GM13976 (cell line): Measurements from ENCODE around the gene RYR3.

Experiments
- DNase-seq: peaks from one replicate; pipeline ENCODE4 v3.0.0; 2012; ENCODE audit warnings: low spot score
- in situ Hi-C: fragments of 300-500 bp; cut with MboI; formaldehyde crosslinking; loops from one replicate; pipeline ENCODE4 v1.12.0; 2022; ENCODE audit warnings: low sequenced_read_pairs, mixed read lengths, inconsistent platforms; ENCODE audit not compliant: unreplicated experiment
- TF ChIP-seq, protein P1 (sequence below): IDR thresholded peaks from 2 replicates; pipeline ENCODE4 v1.5.1; 2012; ENCODE audit warnings: borderline replicate concordance, mild to moderate bottlenecking; ENCODE audit not compliant: insufficient read depth; ENCODE audit errors: extremely low read depth, missing control alignments, control extremely low read depth

The RYR3 gene

DNA sequence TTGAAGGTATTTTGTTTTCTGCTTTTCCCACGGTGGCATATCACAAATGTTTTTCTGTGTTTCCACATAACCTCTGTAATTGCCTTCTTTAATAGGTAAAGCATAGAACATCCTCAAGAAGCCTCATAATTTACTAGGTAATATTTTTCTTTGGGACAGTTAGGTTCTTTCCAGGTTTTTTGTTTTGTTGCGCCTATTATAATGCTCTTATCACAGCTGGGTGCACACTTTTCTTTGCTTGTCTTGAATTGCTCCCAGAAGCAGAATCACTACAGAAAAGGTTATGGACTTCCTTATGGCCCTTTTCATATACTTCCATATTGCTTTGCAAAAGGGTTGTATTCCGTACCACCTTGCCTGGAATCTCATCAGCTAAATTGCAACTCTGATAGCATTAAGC is 213.5 kb downstream of the RYR3 start:
- TF ChIP-seq, protein P1, sequence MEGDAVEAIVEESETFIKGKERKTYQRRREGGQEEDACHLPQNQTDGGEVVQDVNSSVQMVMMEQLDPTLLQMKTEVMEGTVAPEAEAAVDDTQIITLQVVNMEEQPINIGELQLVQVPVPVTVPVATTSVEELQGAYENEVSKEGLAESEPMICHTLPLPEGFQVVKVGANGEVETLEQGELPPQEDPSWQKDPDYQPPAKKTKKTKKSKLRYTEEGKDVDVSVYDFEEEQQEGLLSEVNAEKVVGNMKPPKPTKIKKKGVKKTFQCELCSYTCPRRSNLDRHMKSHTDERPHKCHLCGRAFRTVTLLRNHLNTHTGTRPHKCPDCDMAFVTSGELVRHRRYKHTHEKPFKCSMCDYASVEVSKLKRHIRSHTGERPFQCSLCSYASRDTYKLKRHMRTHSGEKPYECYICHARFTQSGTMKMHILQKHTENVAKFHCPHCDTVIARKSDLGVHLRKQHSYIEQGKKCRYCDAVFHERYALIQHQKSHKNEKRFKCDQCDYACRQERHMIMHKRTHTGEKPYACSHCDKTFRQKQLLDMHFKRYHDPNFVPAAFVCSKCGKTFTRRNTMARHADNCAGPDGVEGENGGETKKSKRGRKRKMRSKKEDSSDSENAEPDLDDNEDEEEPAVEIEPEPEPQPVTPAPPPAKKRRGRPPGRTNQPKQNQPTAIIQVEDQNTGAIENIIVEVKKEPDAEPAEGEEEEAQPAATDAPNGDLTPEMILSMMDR, result no peak
- in situ Hi-C loops, result no loop called here
- no peak for DNase-seq

DNA sequence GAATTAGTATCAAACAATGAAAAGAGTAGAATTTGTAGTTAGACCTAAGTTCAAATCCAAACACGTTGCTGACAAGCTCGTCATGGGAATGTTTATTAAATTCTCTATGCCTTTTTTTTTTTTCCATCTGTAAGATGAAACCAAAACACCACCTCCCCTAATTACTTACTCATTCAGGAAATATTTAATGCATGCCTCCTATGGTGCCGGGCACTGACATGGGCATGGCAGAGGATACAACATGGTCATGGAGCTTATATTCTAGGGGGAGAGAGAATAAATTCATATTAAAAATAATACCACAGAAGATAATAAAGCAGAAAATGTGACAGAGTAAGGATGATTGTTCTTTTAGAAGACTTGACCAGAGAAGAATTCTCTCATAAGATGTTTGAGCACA is 215.8 kb downstream of the RYR3 start:
- in situ Hi-C loops, result no loop called here
- no peak for DNase-seq
- TF ChIP-seq, protein P1, result no peak

DNA sequence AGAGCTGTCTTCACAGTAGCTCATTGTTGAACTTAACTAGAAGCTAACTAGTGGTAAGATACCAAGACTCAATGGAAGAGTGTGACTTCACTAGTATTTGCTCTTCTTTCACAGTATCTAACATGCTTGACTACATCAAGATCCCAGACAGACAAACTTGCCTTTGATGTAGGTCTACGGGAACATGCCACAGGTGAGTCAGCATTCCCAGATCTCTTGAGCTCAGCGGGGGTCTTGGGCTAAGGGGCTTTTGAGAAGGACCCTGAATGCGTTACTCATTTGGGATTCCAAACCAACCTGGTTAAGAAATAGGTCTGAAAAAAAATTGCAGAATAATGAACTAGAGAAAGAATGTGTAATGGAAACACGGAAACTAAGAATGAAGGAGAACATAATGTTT is 222.4 kb downstream of the RYR3 start:
- in situ Hi-C loops, result no loop called here
- TF ChIP-seq, protein P1, result no peak
- no peak for DNase-seq

DNA sequence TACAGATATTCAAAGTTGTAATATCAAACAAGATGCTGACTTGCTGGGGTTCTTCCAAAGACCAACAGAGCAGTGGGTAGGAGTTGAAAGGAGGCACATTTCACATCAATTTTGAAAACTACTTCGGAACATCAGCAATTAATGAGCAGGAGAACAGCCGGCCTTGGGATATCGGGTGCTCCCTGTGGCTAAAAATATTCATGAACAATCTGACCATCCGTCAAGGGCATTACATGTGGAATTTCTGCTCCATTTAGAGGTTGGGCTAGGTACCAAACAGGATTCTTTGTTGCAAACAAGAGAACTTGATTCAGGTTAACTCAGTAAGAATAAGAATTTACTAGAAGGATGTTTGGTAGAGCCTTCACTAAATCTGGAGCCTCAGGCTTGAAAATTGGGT is 223.9 kb downstream of the RYR3 start:
- DNase-seq, result no peak
- TF ChIP-seq, protein P1, result no peak
- in situ Hi-C loops, result no loop called here

GRCh38 chr15:33535135-33535534 is 224.4 kb downstream of the RYR3 start:
- TF ChIP-seq, protein P1, result no peak
- no peak for DNase-seq
- in situ Hi-C loops, result no loop called here

DNA sequence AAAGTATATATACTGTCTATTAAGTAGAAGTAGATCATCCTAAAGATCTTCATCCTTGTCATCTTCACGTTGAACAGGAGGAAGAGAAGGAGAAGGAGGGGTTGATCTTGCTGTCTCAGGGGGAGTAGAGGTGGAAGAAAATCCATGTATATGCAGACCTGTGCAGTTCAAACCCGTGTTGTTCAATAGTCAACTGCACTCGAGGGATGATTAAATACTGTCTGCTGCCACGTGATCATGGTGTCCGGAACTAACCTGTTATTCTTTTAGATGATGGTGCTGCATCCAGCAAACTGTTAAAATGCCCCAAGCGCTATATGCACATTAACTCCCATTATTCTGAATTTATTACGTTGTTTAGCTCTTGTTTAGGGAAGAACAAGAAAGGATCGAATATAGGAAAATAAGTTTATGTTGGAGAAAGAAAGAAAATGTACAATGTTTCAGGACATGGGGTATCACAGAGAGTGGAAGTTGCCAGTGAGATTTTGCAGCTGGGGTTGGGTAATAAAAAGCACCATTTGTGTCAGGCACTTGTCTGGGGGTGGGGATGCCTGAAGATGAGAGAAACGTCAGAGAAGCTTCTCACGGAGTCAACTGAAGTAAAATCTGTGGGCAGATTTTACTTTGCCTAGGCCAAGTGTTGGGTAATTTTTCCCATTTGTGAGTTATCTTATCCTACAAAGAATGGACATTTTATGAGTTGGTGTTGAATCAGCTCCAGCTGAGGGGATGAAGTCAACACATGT is 229.2 kb downstream of the RYR3 start:
- no peak for DNase-seq
- TF ChIP-seq, protein P1, result no peak
- in situ Hi-C loops, result no loop called here
